Measurements from ENCODE around the gene NACC2. TPM values are rescaled to one million over a fixed set of nuclear protein-coding genes. Genes with fewer than 3 reads are reported as not detected.
"Not testable (repeated sequence)": the region's sequence is repeated elsewhere in the genome, so short reads cannot be mapped to it uniquely, and the experiment has no call there.

Gene NACC2
- total and polyA plus RNA-seq, 4 donors, result 4.8 to 17.8 (median 8.8) TPM

DNA sequence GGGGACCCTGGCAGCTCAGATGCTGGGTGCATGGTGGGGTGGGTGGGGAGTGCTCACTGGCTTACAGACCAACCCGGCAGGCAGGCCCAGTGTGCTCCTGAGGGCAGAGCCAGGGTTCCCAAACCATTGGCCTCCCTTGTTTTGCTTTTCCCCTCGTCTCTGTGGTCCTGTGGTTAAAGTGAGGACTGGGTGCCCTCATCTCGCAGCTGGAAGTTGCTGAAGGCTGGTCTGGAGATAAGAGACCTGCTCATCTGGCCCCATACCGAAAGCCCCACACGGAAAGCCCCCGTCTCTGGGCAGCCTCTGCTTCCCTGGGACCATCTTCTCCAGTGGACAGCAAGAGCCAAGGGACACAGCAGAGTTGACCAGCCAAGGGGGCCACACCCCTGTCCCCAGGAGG, 9.8 kb upstream of the NACC2 start:
- no peaks in the 10 kb centered on the region for H3K36me3 ChIP-seq (ENCODE audit: control insufficient read depth in 4 of 4, insufficient read depth in 3 of 4, low read depth in 1 of 4, low read length in 3 of 4)
- no peak overlapping the region for H3K4me3 ChIP-seq (ENCODE audit: low read depth in 1 of 3, low read length in 3 of 3)
- no peak for DNase-seq (ENCODE audit: low spot score)
- no peak overlapping the region for H3K27ac ChIP-seq (ENCODE audit: low read depth in 1 of 2, low read length in 2 of 2)
- H3K9me3 ChIP-seq (ENCODE audit: control insufficient read depth in 4 of 4, low read length in 3 of 4), result no peaks in the 10 kb centered on the region
- TF ChIP-seq FOXA2 (IDR thresholded peaks at IDR 0.05) (no peak), JUND (IDR thresholded peaks at IDR 0.05) (no peak), HNF4A (conservative IDR thresholded peaks at IDR 0.05) (no peak), RAD21 (IDR thresholded peaks at IDR 0.05) (no peak)
- TF ChIP-seq, protein P1, sequence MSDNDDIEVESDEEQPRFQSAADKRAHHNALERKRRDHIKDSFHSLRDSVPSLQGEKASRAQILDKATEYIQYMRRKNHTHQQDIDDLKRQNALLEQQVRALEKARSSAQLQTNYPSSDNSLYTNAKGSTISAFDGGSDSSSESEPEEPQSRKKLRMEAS (IDR thresholded peaks at IDR 0.05), result no peak
- H3K9ac ChIP-seq (ENCODE audit: low read depth in 1 of 2, low read length in 2 of 2), result no peak overlapping the region
- WGBS, result 79% methylated on average over 6 of the region's 6 CpGs
- H3K4me1 ChIP-seq (ENCODE audit: control insufficient read depth in 4 of 4, insufficient read depth in 4 of 4, low read length in 3 of 4), result peaks cover 8 to 20% (median 9%) of the 10 kb centered on the region in 4 donors
- no peaks in the 10 kb centered on the region for H3K27me3 ChIP-seq (ENCODE audit: control insufficient read depth in 4 of 4, insufficient read depth in 4 of 4, low read length in 3 of 4)

DNA sequence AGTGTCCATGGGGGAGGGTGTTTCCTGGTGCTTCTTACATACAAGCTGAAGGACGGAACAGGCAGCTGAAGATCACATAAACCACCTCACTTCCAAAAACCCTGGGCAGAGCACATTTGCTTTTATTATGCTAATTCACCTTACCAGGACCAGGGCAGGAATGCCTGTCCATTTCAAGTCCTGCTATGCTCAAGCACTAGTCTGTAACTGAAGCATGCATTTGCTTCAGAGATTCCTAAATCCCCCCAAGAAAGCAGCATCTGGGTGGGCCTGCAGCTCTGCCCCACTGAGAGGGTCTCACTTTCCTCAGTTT, 9.4 kb upstream of the NACC2 start:
- H3K9ac ChIP-seq (ENCODE audit: low read depth in 1 of 2, low read length in 2 of 2), result no peak overlapping the region
- peaks cover 6 to 15% (median 6%) of the 10 kb centered on the region in 4 donors for H3K4me1 ChIP-seq (ENCODE audit: control insufficient read depth in 4 of 4, insufficient read depth in 4 of 4, low read length in 3 of 4)

DNA sequence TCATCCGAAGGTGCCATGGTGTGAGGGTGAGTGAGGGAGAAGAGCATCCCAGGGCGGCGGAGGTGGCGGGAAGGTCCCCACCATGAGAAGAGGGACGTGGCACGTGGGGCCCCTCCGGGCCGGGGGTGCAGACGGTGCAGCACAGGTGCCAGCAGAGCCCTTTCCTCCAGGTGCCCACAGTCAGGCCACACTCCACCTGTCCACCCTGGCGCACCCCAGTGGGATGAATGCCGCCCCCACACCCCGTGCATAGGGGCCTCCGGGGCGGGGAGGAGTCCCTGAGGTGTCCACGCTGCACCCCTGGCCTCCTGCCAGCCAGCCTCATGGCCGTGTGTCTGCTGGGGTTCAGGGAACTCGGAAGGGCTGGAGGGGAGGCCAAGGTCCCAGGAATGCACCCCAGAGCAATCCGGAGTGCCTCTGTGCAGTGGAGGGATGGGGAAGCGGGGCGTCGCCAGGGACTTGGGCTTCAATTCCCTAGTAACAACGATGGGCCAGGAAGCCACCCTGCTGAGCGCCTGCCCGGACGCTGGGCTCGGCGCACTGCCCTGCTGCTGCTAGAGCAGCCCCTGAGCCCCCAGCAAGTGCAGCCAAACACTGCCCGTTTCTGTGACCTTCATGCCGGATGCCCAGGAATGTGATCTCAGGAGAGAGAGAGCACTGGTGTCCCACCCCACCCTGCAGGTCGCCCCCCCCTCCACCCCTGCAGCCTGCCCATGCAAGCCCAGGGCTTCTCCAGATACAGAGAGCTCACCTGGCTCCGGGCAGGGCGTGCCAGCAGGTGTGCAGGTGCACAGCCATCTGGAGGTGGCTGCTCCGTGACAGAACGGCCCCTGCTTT, 8.8 kb upstream of the NACC2 start:
- DNase-seq (ENCODE audit: low spot score), result no peak
- 63% methylated on average over 34 of the region's 34 CpGs for WGBS
- H3K4me1 ChIP-seq (ENCODE audit: control insufficient read depth in 4 of 4, insufficient read depth in 4 of 4, low read length in 3 of 4), result peaks cover 0 to 10% (median 2%) of the 10 kb centered on the region in 4 donors

More for the DNA sequence above, 9.4 kb upstream of the NACC2 start:
- DNase-seq (ENCODE audit: low spot score), result no peak
- H3K4me3 ChIP-seq (ENCODE audit: low read depth in 1 of 3, low read length in 3 of 3), result no peak overlapping the region
- H3K27ac ChIP-seq (ENCODE audit: low read depth in 1 of 2, low read length in 2 of 2), result no peak overlapping the region
- no peaks in the 10 kb centered on the region for H3K9me3 ChIP-seq (ENCODE audit: control insufficient read depth in 4 of 4, low read length in 3 of 4)
- TF ChIP-seq GABPA (IDR thresholded peaks at IDR 0.05 in 1 of 2, conservative IDR thresholded peaks at IDR 0.05 in 1 of 2), result no peak
- TF ChIP-seq RXRA (IDR thresholded peaks at IDR 0.05), result no peak
- no peak for TF ChIP-seq YY1 (IDR thresholded peaks at IDR 0.05)
- TF ChIP-seq, protein P1 (IDR thresholded peaks at IDR 0.05), result no peak
- TF ChIP-seq HNF4G (IDR thresholded peaks at IDR 0.05), result no peak
- TF ChIP-seq, protein P2, sequence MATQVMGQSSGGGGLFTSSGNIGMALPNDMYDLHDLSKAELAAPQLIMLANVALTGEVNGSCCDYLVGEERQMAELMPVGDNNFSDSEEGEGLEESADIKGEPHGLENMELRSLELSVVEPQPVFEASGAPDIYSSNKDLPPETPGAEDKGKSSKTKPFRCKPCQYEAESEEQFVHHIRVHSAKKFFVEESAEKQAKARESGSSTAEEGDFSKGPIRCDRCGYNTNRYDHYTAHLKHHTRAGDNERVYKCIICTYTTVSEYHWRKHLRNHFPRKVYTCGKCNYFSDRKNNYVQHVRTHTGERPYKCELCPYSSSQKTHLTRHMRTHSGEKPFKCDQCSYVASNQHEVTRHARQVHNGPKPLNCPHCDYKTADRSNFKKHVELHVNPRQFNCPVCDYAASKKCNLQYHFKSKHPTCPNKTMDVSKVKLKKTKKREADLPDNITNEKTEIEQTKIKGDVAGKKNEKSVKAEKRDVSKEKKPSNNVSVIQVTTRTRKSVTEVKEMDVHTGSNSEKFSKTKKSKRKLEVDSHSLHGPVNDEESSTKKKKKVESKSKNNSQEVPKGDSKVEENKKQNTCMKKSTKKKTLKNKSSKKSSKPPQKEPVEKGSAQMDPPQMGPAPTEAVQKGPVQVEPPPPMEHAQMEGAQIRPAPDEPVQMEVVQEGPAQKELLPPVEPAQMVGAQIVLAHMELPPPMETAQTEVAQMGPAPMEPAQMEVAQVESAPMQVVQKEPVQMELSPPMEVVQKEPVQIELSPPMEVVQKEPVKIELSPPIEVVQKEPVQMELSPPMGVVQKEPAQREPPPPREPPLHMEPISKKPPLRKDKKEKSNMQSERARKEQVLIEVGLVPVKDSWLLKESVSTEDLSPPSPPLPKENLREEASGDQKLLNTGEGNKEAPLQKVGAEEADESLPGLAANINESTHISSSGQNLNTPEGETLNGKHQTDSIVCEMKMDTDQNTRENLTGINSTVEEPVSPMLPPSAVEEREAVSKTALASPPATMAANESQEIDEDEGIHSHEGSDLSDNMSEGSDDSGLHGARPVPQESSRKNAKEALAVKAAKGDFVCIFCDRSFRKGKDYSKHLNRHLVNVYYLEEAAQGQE (IDR thresholded peaks at IDR 0.05), result no peak
- WGBS, result 71% methylated on average over 1 of the region's 1 CpG
- no peaks in the 10 kb centered on the region for H3K36me3 ChIP-seq (ENCODE audit: control insufficient read depth in 4 of 4, insufficient read depth in 3 of 4, low read depth in 1 of 4, low read length in 3 of 4)
- no peaks in the 10 kb centered on the region for H3K27me3 ChIP-seq (ENCODE audit: control insufficient read depth in 4 of 4, insufficient read depth in 4 of 4, low read length in 3 of 4)

DNA sequence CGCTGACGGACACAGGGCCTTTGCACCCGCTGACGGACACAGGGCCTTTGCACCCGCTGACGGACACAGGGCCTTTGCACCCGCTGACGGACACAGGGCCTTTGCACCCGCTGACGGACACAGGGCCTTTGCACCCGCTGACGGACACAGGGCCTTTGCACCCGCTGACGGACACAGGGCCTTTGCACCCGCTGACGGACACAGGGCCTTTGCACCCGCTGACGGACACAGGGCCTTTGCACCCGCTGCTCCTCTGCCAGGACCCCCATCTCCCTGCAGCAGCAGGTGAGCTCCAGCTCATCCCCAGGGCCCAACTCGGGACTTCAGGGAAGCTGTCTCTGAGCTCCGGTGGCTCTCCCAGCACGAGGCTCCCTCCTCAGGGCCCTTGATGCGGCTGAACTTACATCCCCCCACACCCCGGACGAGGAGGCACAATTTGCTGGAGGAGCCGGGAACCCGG, 6.6 kb upstream of the NACC2 start:
- H3K27me3 ChIP-seq (ENCODE audit: control insufficient read depth in 4 of 4, insufficient read depth in 4 of 4, low read length in 3 of 4); H3K36me3 ChIP-seq (ENCODE audit: control insufficient read depth in 4 of 4, insufficient read depth in 3 of 4, low read depth in 1 of 4, low read length in 3 of 4); H3K27ac ChIP-seq (ENCODE audit: low read depth in 1 of 2, low read length in 2 of 2); H3K4me3 ChIP-seq (ENCODE audit: low read depth in 1 of 3, low read length in 3 of 3); H3K9me3 ChIP-seq (ENCODE audit: control insufficient read depth in 4 of 4, low read length in 3 of 4); H3K9ac ChIP-seq (ENCODE audit: low read depth in 1 of 2, low read length in 2 of 2); DNase-seq (ENCODE audit: low spot score): not testable (repeated sequence)
- H3K4me1 ChIP-seq (ENCODE audit: control insufficient read depth in 4 of 4, insufficient read depth in 4 of 4, low read length in 3 of 4), result peaks cover 0 to 12% (median 0%) of the 10 kb centered on the region in 4 donors
- 95% methylated on average over 13 of the region's 27 CpGs for WGBS

More for the DNA sequence above, 8.8 kb upstream of the NACC2 start:
- no peak overlapping the region for H3K9ac ChIP-seq (ENCODE audit: low read depth in 1 of 2, low read length in 2 of 2)
- no peaks in the 10 kb centered on the region for H3K27me3 ChIP-seq (ENCODE audit: control insufficient read depth in 4 of 4, insufficient read depth in 4 of 4, low read length in 3 of 4)
- TF ChIP-seq RAD21 (IDR thresholded peaks at IDR 0.05) (no peak), YY1 (IDR thresholded peaks at IDR 0.05) (no peak), RXRA (IDR thresholded peaks at IDR 0.05) (no peak), TAF1 (conservative IDR thresholded peaks at IDR 0.05) (no peak), SP1 (IDR thresholded peaks at IDR 0.05) (no peak), FOXA2 (IDR thresholded peaks at IDR 0.05) (no peak), GABPA (IDR thresholded peaks at IDR 0.05 in 1 of 2, conservative IDR thresholded peaks at IDR 0.05 in 1 of 2) (no peak), HNF4G (IDR thresholded peaks at IDR 0.05) (no peak)
- TF ChIP-seq, protein P1 (IDR thresholded peaks at IDR 0.05), result no peak
- TF ChIP-seq, protein P3, sequence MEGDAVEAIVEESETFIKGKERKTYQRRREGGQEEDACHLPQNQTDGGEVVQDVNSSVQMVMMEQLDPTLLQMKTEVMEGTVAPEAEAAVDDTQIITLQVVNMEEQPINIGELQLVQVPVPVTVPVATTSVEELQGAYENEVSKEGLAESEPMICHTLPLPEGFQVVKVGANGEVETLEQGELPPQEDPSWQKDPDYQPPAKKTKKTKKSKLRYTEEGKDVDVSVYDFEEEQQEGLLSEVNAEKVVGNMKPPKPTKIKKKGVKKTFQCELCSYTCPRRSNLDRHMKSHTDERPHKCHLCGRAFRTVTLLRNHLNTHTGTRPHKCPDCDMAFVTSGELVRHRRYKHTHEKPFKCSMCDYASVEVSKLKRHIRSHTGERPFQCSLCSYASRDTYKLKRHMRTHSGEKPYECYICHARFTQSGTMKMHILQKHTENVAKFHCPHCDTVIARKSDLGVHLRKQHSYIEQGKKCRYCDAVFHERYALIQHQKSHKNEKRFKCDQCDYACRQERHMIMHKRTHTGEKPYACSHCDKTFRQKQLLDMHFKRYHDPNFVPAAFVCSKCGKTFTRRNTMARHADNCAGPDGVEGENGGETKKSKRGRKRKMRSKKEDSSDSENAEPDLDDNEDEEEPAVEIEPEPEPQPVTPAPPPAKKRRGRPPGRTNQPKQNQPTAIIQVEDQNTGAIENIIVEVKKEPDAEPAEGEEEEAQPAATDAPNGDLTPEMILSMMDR (IDR thresholded peaks at IDR 0.05; ENCODE audit: low read depth, low read length, missing input control), result no peak
- H3K27ac ChIP-seq (ENCODE audit: low read depth in 1 of 2, low read length in 2 of 2), result no peak overlapping the region
- H3K4me3 ChIP-seq (ENCODE audit: low read depth in 1 of 3, low read length in 3 of 3), result no peak overlapping the region
- no peaks in the 10 kb centered on the region for H3K9me3 ChIP-seq (ENCODE audit: control insufficient read depth in 4 of 4, low read length in 3 of 4)
- H3K36me3 ChIP-seq (ENCODE audit: control insufficient read depth in 4 of 4, insufficient read depth in 3 of 4, low read depth in 1 of 4, low read length in 3 of 4), result no peaks in the 10 kb centered on the region

All from liver (tissue), 9 donors.